ENCODE results near the gene MACF1.

Gene MACF1

GRCh38 chr1:39361446-39361845, 157.0 kb downstream of the MACF1 start:
- no peak for DNase-seq

GRCh38 chr1:39363267-39363666, 158.8 kb downstream of the MACF1 start:
- DNase-seq: no peak

- DNase-seq: no peak
Measured at GRCh38 chr1:39368045-39368444, 163.6 kb downstream of the MACF1 start.

GRCh38 chr1:39369565-39369964, 165.1 kb downstream of the MACF1 start:
- no peak for DNase-seq

- DNase-seq: no peak
Measured at GRCh38 chr1:39370602-39371001, 166.1 kb downstream of the MACF1 start.

GRCh38 chr1:39372105-39372504, 167.6 kb downstream of the MACF1 start:
- no peak for DNase-seq

- no peak for DNase-seq
Measured at GRCh38 chr1:39376656-39377055, 172.2 kb downstream of the MACF1 start.

GRCh38 chr1:39378377-39378776, 173.9 kb downstream of the MACF1 start:
- peak; percentile 58 for DNase-seq

- no peak for DNase-seq
Measured at GRCh38 chr1:39379187-39379586, 174.7 kb downstream of the MACF1 start.

GRCh38 chr1:39380036-39380435, 175.5 kb downstream of the MACF1 start:
- no peak for DNase-seq

GRCh38 chr1:39381839-39382238, 177.3 kb downstream of the MACF1 start:
- no peak for DNase-seq

GRCh38 chr1:39384305-39384704, 179.8 kb downstream of the MACF1 start:
- no peak for DNase-seq

- DNase-seq: no peak
Measured at GRCh38 chr1:39385067-39385988, 180.8 kb downstream of the MACF1 start.

- no peak for DNase-seq
Measured at GRCh38 chr1:39386997-39387396, 182.5 kb downstream of the MACF1 start.

GRCh38 chr1:39387452-39387851, 183.0 kb downstream of the MACF1 start:
- no peak for DNase-seq

GRCh38 chr1:39391691-39392679, 187.5 kb downstream of the MACF1 start:
- no peak for DNase-seq

GRCh38 chr1:39392851-39393573, 188.5 kb downstream of the MACF1 start:
- DNase-seq: no peak

GRCh38 chr1:39393645-39394044, 189.2 kb downstream of the MACF1 start:
- no peak for DNase-seq

- DNase-seq: no peak
Measured at GRCh38 chr1:39394059-39394458, 189.6 kb downstream of the MACF1 start.

- DNase-seq: peak; percentile 35
Measured at GRCh38 chr1:39394598-39394997, 190.1 kb downstream of the MACF1 start.

- no peak for DNase-seq
Measured at GRCh38 chr1:39395357-39395831, 190.9 kb downstream of the MACF1 start.

GRCh38 chr1:39396671-39397070, 192.2 kb downstream of the MACF1 start:
- no peak for DNase-seq

GRCh38 chr1:39397487-39397886, 193.0 kb downstream of the MACF1 start:
- no peak for DNase-seq
